Neuronal stem cell (in vitro differentiated cells): ENCODE data around the gene PDGFB.
A peak's percentile ranks its signal among the peaks of the same experiment; 100 is the strongest.

ENCODE experiments used
- DNase-seq: peaks from one replicate; pipeline ENCODE4 v3.0.0-alpha.2; 2013; ENCODE audit warnings: low spot score
- H2AFZ ChIP-seq: one replicate; pipeline ENCODE4 v1.6.1; 2013; ENCODE audit warnings: mild to moderate bottlenecking, low read length, inconsistent platforms
- H2AK5ac ChIP-seq: 2 replicates; pipeline ENCODE4 v1.6.1; 2013; ENCODE audit warnings: low read depth, mild to moderate bottlenecking, inconsistent platforms, low read length, moderate library complexity, mixed read lengths
- H2BK120ac ChIP-seq: 2 replicates; pipeline ENCODE4 v1.6.1; 2013; ENCODE audit warnings: low read depth, mild to moderate bottlenecking, inconsistent platforms, low read length, moderate library complexity, mixed read lengths
- H2BK12ac ChIP-seq: one replicate; pipeline ENCODE4 v1.6.1; 2013; ENCODE audit warnings: low read length, inconsistent platforms
- H2BK15ac ChIP-seq: 2 replicates; pipeline ENCODE4 v1.6.1; 2013; ENCODE audit warnings: mild to moderate bottlenecking, low read length, inconsistent platforms, mixed read lengths
- H2BK5ac ChIP-seq: one replicate; pipeline ENCODE4 v1.6.1; 2013; ENCODE audit warnings: inconsistent platforms, mild to moderate bottlenecking, low read length, moderate library complexity
- H3K14ac ChIP-seq: one replicate; pipeline ENCODE4 v1.6.1; 2013; ENCODE audit warnings: low read length, inconsistent platforms
- H3K18ac ChIP-seq: 2 replicates; pipeline ENCODE4 v1.6.1; 2013; ENCODE audit warnings: low read length, inconsistent platforms
- H3K23ac ChIP-seq: 2 replicates; pipeline ENCODE4 v1.6.1; 2013; ENCODE audit warnings: low read depth, mild to moderate bottlenecking, mixed read lengths, low read length, inconsistent platforms; ENCODE audit not compliant: poor library complexity
- H3K27ac ChIP-seq: replicated peaks from 3 replicates; pipeline ENCODE4 v1.5.1; 2013; ENCODE audit warnings: low read length, inconsistent platforms
- H3K27me3 ChIP-seq, 3 experiments: 2 replicates each; pipeline ENCODE4 v1.6.1; 2013; ENCODE audit warnings: low read length in 3 of 3, mild to moderate bottlenecking in 2 of 3, inconsistent platforms in 1 of 3, low read depth in 1 of 3, mixed read lengths in 1 of 3, moderate library complexity in 1 of 3; ENCODE audit not compliant: control insufficient read depth in 3 of 3, insufficient read depth in 3 of 3
- H3K36me3 ChIP-seq, 2 donors: replicated peaks in 1 of 2; 2 replicates each; pipeline ENCODE4 v1.6.1; 2013; ENCODE audit warnings: low read length in 2 of 2; ENCODE audit not compliant: control insufficient read depth in 2 of 2, insufficient read depth in 2 of 2
- H3K4ac ChIP-seq: 2 replicates; pipeline ENCODE4 v1.6.1; 2013; ENCODE audit warnings: inconsistent platforms, mild to moderate bottlenecking, low read length, moderate library complexity
- H3K4me1 ChIP-seq, 2 donors: 1 replicate in 1 of 2; 2 replicates in 1 of 2; pipeline ENCODE4 v1.6.1; 2013; ENCODE audit warnings: low read length in 2 of 2, low read depth in 1 of 2; ENCODE audit not compliant: control insufficient read depth in 2 of 2, insufficient read depth in 1 of 2
- H3K4me2 ChIP-seq: one replicate; pipeline ENCODE4 v1.6.1; 2013; ENCODE audit warnings: mild to moderate bottlenecking, low read length, inconsistent platforms; ENCODE audit not compliant: insufficient read depth, poor library complexity, severe bottlenecking
- H3K4me3 ChIP-seq, 2 donors: 2 replicates each; pipeline ENCODE4 v1.5.1; 2013; ENCODE audit warnings: low read length in 2 of 2, mild to moderate bottlenecking in 2 of 2, inconsistent platforms in 1 of 2, moderate library complexity in 1 of 2
- H3K79me1 ChIP-seq: one replicate; pipeline ENCODE4 v1.6.1; 2013; ENCODE audit warnings: low read depth, mild to moderate bottlenecking, inconsistent platforms, low read length, moderate library complexity
- H3K9ac ChIP-seq: one replicate; pipeline ENCODE4 v1.6.1; 2013; ENCODE audit warnings: mild to moderate bottlenecking, low read depth, low read length, inconsistent platforms; ENCODE audit not compliant: poor library complexity
- H3K9me3 ChIP-seq, 2 donors: replicated peaks in 1 of 2; 2 replicates each; pipeline versions ENCODE3 to v1.6.1; 2013; ENCODE audit warnings: low read length in 2 of 2, mild to moderate bottlenecking in 2 of 2, inconsistent platforms in 1 of 2, low read depth in 1 of 2, mixed read lengths in 1 of 2, moderate library complexity in 1 of 2; ENCODE audit not compliant: control insufficient read depth in 2 of 2, insufficient read depth in 1 of 2
- H4K8ac ChIP-seq: one replicate; pipeline ENCODE4 v1.6.1; 2013; ENCODE audit warnings: low read depth, mild to moderate bottlenecking, inconsistent platforms, low read length, moderate library complexity
- H4K91ac ChIP-seq: one replicate; pipeline ENCODE4 v1.6.1; 2013; ENCODE audit warnings: low read length, low read depth, mild to moderate bottlenecking, inconsistent platforms; ENCODE audit not compliant: poor library complexity
- WGBS, 2 donors: extraction: QIAGEN DNeasy Blood & Tissue Kit; methylation state at CpG; one replicate each; pipeline ENCODE4 v1.1.7; 2013; ENCODE audit warnings: missing lambda C conversion rate in 2 of 2, mixed read lengths in 1 of 2; ENCODE audit not compliant: insufficient read length in 2 of 2, insufficient replicate concordance in 1 of 2; ENCODE audit errors: extremely low coverage in 2 of 2; 5-methylcytosine and 5-hydroxymethylcytosine counted together

Gene PDGFB

GRCh38 chr22:39234472-39234787 lies 10.4 kb downstream of the PDGFB start:
- Histone ChIP-seq H2BK15ac (no peak overlapping the region), H2BK5ac (peak overlapping the region; percentile 88), H3K9me3 (no peaks in the 10 kb centered on the region), H2BK120ac (no peak overlapping the region), H4K91ac (peak overlapping the region; percentile 33), H3K27ac (peak overlapping the region; percentile 77), H3K27me3 (peaks cover 0 to 5% (median 0%) of the 10 kb centered on the region in 3 experiments), H3K23ac (no peak overlapping the region), H2AK5ac (peak overlapping the region; percentile 60), H3K4me1 (peaks cover 46 to 68% of the 10 kb centered on the region in 2 donors), H3K4me2 (no peak overlapping the region), H3K9ac (peak overlapping the region; percentile 39), H3K14ac (no peak overlapping the region), H3K4me3 (peak overlapping the region in 1 of 2 donors; percentile 25), H3K79me1 (no peaks in the 10 kb centered on the region), H3K18ac (peak overlapping the region; percentile 98), H3K36me3 (no peaks in the 10 kb centered on the region), H4K8ac (no peak overlapping the region), H2BK12ac (peak overlapping the region; percentile 79), H2AFZ (peak overlapping the region; percentile 83), H3K4ac (no peak overlapping the region)
- WGBS, 2 donors, result no CpG with 5 or more reads among the region's 10 CpGs
- DNase-seq, result peak; percentile 63

GRCh38 chr22:39233710-39234471 lies 10.9 kb downstream of the PDGFB start:
- Histone ChIP-seq H3K4me1 (peaks cover 46 to 66% of the 10 kb centered on the region in 2 donors), H3K27ac (peak overlapping the region; percentile 77), H3K36me3 (no peaks in the 10 kb centered on the region), H2AFZ (peak overlapping the region; percentile 83), H3K79me1 (no peaks in the 10 kb centered on the region), H2BK120ac (peak overlapping the region; percentile 78), H3K9me3 (no peaks in the 10 kb centered on the region), H2BK5ac (peak overlapping the region; percentile 88), H3K14ac (no peak overlapping the region), H4K91ac (peak overlapping the region; percentile 33), H3K23ac (no peak overlapping the region), H3K18ac (peak overlapping the region; percentile 98), H3K27me3 (peaks cover 0 to 9% (median 0%) of the 10 kb centered on the region in 3 experiments), H2BK12ac (peak overlapping the region; percentile 97), H2BK15ac (peak overlapping the region; percentile 34), H2AK5ac (peak overlapping the region; percentile 97), H3K4ac (peak overlapping the region; percentile 53), H3K9ac (peak overlapping the region; percentile 39), H3K4me3 (peak overlapping the region in 1 of 2 donors; percentile 25), H4K8ac (peak overlapping the region; percentile 84), H3K4me2 (no peak overlapping the region)
- DNase-seq, result no peak
- WGBS, 2 donors, result no CpG with 5 or more reads among the region's 16 CpGs

- no peak overlapping the region for H3K14ac ChIP-seq
- H3K23ac ChIP-seq, result no peak overlapping the region
- H3K4me2 ChIP-seq, result no peak overlapping the region
- no peak overlapping the region for H3K27ac ChIP-seq
- H2AFZ ChIP-seq, result peak overlapping the region; percentile 83
- peak overlapping the region; percentile 97 for H2AK5ac ChIP-seq
- peak overlapping the region; percentile 71 for H3K4ac ChIP-seq
- no peak overlapping the region for H4K8ac ChIP-seq
- H3K4me1 ChIP-seq, result peaks cover 46 to 66% of the 10 kb centered on the region in 2 donors
- no peak overlapping the region for H4K91ac ChIP-seq
- peak overlapping the region; percentile 79 for H2BK5ac ChIP-seq
- H3K9me3 ChIP-seq, result no peaks in the 10 kb centered on the region
- no peak for DNase-seq
- H3K18ac ChIP-seq, result peak overlapping the region; percentile 73
- peak overlapping the region; percentile 94 for H2BK120ac ChIP-seq
- H3K4me3 ChIP-seq, result no peak overlapping the region
- peak overlapping the region; percentile 34 for H2BK15ac ChIP-seq
- no peaks in the 10 kb centered on the region for H3K36me3 ChIP-seq
- peaks cover 0 to 9% (median 0%) of the 10 kb centered on the region in 3 experiments for H3K27me3 ChIP-seq
- no peaks in the 10 kb centered on the region for H3K79me1 ChIP-seq
- H2BK12ac ChIP-seq, result peak overlapping the region; percentile 88
- no CpG with 5 or more reads among the region's 25 CpGs for WGBS, 2 donors
- peak overlapping the region; percentile 25 for H3K9ac ChIP-seq
These were observed 11.7 kb downstream of the PDGFB start for GRCh38 chr22:39232806-39233709.

- Histone ChIP-seq H3K4me1 (peaks cover 42 to 65% of the 10 kb centered on the region in 2 donors), H3K9me3 (no peaks in the 10 kb centered on the region)
These were observed 12.5 kb downstream of the PDGFB start for GRCh38 chr22:39232246-39232645.

More at GRCh38 chr22:39232246-39232645, 12.5 kb downstream of the PDGFB start:
- Histone ChIP-seq H4K8ac (no peak overlapping the region), H2BK12ac (no peak overlapping the region), H2AK5ac (no peak overlapping the region), H2BK5ac (peak overlapping the region; percentile 79), H3K4ac (no peak overlapping the region), H3K14ac (no peak overlapping the region), H3K4me3 (no peak overlapping the region), H3K4me2 (no peak overlapping the region), H3K18ac (no peak overlapping the region), H3K23ac (no peak overlapping the region), H3K36me3 (peaks cover 0 to 3% of the 10 kb centered on the region in 2 donors), H2AFZ (no peak overlapping the region), H3K9ac (no peak overlapping the region), H3K79me1 (no peaks in the 10 kb centered on the region), H3K27ac (no peak overlapping the region), H3K27me3 (peaks cover 0 to 9% (median 0%) of the 10 kb centered on the region in 3 experiments), H2BK120ac (no peak overlapping the region), H2BK15ac (no peak overlapping the region), H4K91ac (no peak overlapping the region)
- DNase-seq, result no peak
- no CpG with 5 or more reads among the region's 9 CpGs for WGBS, 2 donors
